GM21576 (cell line): Measurements from ENCODE around the gene EVPL.
A peak's percentile ranks its signal among the peaks of the same experiment; 100 is the strongest.
"Not testable (repeated sequence)": the region's sequence is repeated elsewhere in the genome, so short reads cannot be mapped to it uniquely, and the experiment has no call there.

ENCODE experiments used
- ATAC-seq: cut with Tn5 transposase; IDR thresholded peaks from one replicate; pipeline ENCODE4 v1.9.1; 2021; ENCODE audit warnings: mild to moderate bottlenecking, moderate library complexity; ENCODE audit not compliant: unreplicated experiment

The EVPL gene

DNA sequence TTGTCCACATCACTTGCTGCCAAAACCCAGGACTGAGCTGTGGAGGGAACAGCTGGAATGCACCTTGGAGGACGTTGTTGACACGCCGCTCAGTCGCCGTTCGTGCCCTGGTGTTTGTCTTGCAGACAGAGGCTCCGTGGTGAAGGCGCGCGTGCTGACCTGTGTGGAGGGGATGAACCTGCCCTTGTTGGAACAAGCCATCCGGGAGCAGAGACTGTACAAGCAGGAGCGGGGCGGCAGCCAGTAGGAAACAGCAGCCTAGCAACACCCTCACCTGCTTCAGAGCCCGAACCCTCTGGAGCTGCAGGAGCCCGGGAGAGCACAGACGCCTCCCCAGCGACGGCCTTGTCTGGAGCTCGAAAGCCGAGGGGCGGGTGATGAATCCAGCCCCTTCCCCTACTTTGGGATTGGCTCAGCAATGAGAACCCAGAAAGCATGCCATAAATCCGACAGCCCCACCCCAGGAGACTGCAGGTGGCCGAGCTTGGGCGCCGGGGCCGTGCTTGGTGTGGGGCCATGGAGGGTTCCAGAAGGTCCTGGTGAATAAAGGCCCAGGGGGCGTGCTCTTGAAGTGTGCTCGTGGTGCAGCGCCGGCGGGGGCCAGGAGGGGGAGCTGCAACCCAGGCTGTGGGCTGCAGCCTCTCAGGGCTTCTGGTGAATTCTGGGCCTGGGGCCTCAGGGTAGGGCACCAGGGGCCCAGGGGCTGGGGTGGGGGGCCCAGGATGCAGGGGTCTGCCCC lies 26.9 kb downstream of the EVPL start:
- no peak for ATAC-seq

DNA sequence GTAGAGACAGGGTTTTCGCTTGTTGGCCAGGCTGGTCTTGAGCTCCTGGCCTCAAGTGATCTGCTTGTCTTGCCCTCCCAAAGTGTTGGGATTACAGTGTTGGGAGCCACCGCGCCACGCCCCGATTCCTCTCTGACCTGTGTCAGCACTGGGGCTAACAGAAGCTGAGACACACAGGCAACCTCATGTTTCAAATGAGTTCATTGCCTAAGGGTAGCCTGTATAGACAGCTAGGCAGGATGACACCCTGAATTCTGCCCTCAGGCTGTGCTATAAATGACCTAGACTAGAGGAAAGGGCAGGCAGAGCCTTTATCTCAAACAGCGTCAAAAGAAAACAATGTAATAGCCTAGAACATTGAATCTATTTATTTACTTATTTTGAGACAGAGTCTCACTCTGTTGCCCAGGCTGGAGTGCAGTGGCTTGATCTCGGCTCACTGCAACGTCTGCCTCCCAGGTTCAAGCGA lies 28.7 kb downstream of the EVPL start:
- no peak for ATAC-seq

DNA sequence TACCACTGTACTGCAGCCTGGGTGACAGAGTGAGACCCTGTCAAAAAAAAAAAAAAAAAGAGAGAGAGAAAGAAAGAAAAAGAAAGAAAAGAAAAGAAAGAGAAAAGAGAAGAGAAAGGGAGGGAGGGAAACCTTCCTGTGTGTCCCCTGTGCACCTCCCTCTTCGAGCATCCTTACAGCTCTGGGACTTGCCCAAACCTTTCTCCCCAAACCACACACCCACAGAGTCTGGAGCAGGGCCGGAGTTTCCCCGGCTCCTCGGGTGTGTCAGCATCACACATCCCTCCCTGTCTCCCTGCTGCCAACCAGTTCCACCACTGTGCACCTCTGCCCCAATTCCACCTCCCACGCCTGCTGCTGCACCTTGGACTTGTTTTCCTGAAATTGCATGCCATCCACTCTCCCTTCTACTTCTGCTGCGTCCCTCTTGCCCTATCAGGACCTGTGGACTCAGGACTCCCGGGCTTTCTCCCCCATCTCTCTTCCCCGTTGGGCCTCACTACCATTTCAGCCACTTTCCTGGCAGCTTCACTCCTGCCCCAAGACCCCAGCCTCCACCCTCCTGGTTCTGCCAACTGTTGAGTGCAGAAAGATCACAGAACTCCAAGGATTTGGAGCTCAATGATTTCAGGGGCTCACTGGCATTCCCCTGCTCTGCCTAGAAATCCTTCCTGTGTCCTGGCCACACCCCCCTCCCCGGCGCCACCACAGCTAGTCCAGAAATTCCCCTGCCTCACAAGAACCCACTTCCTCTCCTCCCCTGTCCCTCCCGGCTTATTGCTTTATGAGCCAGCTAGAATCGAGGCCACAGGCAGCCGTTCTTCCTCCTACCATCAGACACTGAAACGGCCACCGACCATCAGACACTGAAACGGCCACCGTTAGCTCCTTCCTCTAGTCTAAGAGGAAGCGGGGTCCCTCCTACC lies 30.2 kb downstream of the EVPL start:
- no peak for ATAC-seq

DNA sequence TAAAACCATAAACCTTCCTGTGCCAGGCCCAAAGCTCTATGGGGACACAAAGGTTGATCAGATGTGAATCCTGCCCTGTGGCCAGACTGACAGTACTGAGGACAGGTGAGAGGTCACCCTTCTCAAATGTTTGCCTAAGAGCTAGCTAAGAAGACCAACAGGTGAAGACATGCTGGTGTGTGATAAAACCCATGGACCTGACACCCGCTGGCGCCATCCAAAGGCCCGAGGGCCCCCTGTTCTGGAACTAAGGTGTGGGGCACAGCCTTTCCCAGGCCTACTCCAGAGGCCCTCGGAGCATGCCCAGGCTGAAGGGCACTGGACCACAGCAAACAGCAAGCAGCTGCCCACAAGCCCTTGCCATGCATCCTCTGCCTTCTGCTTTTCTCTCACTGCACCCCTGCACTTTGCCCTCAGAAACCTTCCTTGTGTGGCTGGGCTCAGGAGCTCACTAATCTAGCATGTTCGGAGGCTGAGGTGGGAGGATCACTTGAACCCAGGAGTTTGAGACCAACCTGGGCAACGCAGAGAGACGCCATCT lies 31.7 kb downstream of the EVPL start:
- ATAC-seq, result no peak

DNA sequence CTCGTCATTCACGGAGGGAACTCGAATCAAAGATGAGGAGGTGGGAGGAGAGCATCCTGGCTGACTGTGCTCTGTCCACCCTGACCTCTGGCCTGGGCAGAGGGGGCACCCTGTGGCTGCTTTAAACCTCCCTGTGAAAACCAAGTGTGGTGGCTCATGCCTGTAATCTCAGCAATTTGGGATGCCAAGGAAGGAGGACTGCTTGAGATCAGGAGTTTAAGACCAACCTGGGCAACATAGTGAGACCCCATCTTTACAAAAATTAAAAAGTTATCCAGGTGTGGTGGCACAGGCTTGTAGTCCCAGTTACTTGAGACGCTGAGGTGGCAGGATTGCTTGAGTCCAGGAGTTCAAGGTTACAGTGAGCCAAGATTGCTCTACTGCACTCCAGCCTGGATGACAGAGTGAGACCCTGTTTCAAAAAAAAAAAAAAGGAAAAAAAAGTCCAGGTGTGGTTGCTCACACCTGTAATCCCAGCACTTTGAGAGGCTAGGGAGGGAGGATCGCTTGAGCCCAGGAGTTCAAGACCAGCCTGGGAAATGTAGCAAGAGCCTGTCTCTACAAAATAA lies 32.2 kb downstream of the EVPL start:
- ATAC-seq, result no peak

DNA sequence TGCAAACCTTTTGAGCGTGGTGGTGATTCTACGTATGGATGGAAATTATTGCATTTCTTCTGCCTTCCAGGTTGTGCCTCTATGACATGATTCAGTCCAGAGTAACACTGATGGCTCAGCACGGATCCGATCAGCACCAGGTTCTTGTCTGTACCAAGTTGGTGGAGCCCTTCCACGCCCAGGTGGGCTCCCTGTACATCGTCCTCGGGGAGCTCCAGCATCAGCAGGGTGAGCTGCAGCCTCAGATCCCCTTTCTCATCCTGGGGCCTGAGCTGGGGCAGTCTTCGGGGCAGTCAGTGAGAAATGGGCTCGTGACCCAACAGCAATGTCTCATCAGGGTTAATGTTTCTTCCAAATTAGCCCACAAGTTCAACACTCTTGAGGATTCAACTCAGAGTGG lies 35.7 kb downstream of the EVPL start:
- ATAC-seq, result no peak

DNA sequence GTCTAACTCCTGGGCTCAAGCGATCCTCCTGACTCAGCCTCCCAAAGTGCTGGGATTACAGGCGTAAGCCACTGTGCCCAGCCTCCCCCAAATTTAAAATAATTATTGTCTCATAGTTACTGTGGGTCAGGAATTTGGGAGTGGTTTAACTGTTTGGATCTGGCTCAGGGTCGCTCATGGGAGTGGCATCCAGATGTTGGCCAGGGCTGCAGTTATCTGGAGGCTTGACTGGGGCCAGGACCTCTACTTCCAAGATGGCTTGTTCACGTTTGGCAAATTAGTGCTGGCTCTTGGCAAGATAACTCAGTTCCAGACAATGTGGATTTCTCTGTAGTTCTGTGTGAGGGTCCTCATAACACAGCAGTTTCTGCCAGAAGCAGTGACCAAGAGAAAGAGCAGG lies 40.1 kb downstream of the EVPL start:
- ATAC-seq, result no peak

DNA sequence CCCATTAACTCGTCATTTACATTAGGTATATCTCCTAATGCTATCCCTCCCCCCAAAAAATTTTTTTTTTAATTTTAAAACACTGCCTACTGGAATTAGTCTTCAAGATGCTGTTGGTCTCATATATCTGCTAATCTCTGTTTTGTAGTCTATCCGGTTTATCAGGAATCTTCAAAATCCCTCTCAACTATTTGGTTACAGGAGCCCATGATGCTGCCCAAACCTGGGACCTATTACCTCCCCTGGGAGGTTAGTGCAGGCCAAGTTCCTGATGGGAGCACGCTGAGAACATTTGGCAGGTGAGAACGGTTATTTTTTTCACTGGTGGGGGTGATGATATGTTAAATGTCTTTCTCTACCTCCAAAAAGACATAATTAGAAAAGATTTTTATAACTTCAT lies 41.1 kb downstream of the EVPL start:
- no peak for ATAC-seq

DNA sequence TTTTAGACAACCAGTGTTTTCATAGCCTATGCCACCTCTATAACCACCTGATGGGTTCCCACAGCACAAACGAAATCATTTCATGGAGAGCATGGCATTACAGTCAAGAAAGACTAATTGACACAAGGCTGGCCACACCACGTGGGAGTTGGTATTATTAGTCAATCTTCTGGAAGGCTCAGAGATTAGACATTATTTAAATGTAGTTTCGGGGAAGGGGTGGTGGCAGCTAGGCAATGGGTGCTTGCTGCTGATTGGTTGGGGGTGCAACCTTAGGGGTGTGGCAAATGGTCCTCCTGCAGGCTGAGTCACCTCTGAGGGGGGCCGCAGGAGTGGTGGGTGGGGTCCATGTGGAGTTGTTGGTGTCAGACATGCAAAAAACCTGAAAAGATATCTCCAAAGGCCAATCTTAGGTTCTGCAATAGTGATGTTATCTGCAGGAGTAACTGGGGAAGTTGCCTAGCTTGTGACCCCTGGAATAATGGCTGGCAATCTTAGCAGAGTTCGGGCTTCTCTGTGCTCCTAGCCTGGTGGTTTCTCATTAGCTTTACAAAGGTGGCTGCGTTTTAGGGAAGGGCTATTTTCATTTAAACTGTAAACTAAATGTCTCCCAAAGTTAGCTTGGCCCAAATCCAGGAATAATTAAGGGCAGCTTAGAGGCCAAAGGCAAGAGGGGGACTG lies 43.5 kb downstream of the EVPL start:
- ATAC-seq, result no peak

DNA sequence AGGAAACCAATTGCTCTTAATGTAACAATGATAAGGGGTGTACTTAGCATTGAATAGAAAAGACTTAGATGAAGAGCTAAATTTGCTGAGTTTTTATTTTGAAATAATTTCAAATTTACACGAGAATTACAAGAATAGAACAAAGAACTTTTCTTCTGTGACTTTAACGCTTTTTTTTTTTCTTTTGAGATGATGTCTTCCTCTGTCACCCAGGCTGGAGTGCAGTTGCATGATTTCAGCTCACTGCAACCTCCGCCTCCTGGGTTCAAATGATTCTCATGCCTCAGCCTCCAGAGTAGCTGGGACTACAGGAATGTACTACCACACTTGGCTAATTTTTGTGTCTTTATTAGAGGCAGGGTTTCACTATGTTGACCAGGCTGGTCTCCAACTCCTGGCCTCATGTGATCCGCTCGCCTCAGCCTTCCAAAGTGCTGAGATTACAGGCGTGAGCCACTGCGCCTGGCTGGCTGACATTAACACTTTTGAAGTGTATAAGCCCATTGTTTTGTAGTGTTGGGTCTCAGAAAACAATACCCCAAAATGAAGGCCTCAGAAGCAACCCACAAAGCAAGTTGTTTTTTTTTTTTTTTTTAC lies 46.0 kb downstream of the EVPL start:
- ATAC-seq, result no peak

DNA sequence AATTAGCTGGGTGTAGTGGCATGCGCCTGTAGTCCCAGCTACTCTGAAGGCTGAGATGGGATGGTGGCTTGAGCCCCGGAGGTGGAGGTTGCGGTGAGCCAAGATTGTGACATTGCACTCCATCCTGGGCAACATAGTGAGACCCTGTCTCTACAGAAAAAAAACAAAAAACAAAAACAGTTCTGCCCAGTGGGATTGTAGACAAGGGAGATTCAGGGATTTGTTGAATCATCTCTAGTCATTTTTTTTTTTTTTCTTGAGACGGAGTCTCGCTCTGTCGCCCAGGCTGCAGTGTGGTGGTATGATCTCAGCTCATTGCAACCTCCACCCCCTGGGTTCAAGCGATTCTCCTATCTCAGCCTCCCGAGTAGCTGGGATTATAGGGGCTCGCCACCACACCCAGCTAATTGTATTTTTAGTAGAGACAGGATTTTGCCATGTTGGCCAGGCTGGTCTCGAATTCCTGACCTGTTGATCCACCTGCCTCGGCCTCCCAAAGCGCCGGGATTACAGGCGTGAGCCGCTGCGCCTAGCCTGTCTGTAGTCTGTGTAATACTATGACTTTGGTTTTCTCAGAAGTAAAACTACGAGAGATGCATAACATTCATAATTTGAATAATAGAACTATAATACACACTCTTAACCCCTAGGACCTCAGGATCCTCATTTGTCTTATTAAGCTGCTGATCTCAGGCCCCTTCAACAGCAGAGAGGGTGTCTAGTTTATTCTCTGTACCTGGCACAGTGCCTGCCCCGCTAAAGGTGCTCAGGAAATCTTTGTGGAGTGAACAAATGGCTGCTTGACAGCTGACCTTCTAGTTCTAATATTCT lies 46.7 kb downstream of the EVPL start:
- ATAC-seq, result no peak

DNA sequence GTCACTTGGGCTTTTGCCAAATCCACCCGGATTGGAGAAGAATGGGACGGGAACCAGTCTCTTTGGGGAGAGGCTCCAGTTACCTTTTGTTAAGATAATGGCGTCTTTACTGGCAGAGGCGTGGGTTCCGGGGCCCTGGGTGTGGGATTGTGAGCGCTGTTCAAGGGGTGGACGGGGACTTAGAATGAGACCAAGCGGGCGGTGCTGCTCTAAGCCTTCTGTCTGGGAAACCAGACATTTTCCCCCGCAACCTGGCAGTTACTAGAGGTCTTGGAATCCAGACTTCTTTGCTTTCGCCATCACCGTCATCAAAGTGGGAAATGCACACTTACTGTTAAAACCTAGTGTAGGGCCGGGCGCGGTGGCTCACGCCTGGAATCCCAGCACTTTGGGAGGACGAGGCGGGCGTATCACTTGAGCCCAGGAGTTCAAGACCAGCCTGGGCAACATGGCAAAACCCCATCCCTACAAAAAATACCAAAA lies 47.4 kb downstream of the EVPL start:
- ATAC-seq, result peak; percentile 5

DNA sequence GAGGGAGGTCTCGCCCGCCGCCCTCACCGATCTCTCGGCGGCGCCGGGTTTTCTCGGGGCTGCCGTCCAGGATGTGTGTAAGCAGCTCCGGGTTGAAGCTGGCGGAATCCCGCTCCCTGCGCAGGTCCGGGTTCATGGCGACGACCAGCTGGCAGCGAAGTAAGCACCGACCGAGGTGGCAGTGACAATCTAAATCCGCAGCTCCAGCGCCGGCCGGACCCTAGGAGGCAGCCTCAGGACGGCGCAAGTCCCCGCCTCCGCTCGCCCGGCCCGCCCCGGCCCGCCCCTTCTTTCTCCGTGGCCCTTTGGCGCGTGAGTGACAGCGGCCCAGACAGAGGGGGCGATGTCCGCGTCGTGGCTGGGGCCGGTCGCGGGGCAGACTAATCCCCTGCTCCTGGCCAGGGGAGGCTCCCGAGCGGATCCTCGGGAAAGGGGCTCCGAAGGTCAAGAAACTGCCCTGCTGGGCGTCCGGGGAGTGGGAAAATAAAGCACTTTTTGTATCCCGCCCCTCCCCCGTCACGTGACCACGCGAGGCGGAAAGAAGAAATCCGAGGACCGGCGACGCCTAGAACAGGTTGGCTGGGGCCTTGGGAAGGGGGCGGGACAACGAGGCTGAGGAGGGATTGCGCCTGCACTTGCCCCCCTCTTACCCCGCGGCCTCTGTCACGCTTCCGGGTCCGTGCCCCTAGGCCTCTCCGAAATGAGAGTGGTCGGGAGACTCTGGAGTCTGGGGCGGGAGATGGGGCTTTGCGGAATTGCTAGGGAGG lies 48.0 kb downstream of the EVPL start, which contains the start of the genes ACOX1 and TEN1:
Gene ACOX1 (minus strand): TSS at position 229 of the 767 bp plus-strand sequence. CDS start 93 bp downstream, at position 136.
Gene TEN1 (plus strand): TSS at position 303 of the 767 bp plus-strand sequence. CDS start 6,953 bp downstream, outside the sequence.
- peak; percentile 84 for ATAC-seq

DNA sequence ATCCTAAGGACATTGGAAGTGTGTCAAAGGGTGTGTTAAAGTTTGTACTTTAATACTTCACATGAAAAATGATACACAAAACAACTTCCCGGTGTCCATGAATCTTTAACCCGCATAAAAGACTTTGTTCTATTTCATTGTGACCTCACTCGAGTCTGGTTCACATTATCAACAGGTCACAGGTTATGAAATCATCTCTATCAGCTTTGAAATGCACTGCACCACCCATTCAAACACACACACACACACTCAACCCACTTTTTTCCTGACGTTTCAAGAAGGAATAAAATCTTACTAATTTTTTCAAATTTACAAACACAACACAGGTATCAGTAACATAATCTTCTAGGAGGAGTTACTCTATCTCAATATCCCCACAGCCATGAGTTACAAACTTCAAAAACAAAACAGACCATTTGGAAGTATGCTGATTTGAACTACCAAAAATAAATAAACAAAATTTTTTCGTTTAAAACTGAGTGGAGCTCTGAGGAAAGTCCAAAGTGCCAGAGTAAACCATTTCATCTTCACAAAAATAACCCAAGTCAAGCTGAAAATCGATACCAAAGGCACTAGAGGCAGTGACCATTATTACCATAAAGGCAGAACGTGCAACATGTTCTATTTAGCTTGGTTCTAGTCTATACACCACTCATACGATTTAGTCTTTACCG lies 50.8 kb downstream of the EVPL start:
- no peak for ATAC-seq

DNA sequence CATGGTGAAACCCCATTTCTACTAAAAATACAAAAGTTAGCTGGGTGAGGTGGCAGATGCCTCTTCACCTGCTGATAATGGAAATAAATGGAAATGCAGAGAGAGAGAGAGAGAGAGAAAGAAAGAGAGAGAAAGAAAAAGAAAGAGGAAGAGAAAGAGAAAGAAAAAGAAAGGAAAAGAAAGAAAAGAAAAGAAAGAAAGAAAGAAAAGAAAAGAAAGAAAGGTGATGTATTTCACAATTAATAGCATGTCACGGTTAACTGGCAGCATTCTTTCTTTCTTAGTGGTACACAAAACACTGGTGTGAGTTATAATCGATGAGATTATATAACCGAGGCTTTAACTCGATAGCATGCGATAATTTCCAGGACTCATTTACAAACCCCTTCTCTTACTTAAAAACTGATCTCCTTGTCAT lies 51.3 kb downstream of the EVPL start:
- ATAC-seq, result no peak

DNA sequence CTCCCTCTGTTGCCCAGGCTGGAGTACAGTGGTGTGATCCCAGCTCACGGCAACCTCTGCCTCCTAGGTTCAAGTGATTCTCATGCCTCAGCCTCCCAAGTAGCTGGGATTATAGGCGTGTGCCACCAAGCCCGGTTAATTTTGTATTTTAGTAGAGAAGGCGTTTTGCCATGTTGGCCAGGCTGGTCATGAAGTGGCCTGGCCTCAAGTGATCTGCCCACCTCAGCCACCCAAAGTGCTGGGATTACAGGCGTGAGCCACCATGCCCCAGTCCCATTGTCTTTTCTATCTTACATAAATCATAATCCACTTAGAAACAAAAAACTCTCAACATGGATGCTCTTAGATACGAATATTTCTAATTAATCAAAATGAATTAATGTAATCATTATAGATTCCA lies 51.9 kb downstream of the EVPL start:
- not testable (repeated sequence) for ATAC-seq

DNA sequence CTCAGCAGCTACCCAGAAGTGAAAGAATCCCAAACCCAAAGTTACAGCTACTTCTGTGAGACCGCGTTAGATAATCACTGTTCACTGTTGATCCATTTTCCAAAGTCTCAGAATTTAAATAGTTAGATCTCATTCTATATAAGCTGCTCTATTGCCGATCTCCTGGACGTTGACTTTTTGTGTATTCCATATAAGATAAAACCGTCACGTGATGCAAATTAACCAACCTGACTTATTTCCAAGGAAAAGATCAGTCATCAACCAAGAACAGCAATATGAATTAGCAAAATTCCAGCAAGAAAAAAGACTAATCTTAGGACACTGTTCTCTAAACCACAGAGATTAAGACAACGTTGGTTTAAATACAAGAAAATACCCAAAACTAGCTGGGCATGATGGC lies 56.5 kb downstream of the EVPL start:
- no peak for ATAC-seq

DNA sequence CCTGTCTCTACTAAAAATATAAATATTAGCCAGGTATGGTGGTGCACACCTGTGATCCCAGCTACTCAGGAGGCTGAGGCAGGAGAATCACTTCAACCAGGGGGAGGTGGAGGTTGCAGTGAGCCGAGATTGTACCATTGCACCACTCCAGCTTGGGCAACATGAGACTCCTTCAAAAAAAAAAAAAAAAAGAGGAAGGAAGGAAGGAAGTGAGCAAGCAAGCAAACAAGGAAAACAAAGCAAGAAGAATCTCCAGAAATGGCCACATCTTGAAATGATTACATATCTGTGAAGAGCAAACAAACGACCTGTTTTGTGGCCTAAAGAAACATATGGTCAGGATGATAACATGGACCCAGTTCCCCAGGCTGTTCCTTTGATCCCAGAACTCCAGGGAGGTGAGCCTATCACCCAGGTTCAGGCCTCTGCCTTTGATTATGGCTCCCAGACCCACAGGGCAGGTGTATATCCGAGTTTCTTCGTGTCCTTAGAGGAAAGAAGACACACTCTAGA lies 57.0 kb downstream of the EVPL start:
- ATAC-seq, result no peak
